NK-92 (cell line): ENCODE data around the gene NRXN3.

Source experiments
- DNase-seq: peaks from one replicate; lab custom pipeline; 2025; ENCODE audit not compliant: unreplicated experiment; lab: John Stamatoyannopoulos, UW

The NRXN3 gene

DNA sequence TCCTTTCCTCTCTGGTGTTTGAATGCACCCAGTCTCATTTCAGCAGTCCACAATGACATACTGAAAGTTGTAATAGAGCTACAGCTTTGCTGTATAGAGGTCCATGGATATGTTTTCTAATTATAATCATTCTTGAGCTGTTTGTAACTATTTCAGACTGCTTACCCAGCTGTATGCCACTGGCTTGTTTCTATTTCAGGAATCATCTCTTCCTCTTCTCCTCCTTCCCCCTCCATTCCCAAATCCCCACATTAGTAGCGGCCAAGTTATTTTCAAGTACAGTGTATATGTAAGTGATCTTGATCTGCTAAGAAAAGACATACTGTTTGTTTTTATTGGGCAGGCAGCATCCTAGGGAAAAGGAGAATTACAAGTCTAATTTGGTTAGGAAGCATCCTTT, 1266.2 kb downstream of the NRXN3 start:
- no peak for DNase-seq

DNA sequence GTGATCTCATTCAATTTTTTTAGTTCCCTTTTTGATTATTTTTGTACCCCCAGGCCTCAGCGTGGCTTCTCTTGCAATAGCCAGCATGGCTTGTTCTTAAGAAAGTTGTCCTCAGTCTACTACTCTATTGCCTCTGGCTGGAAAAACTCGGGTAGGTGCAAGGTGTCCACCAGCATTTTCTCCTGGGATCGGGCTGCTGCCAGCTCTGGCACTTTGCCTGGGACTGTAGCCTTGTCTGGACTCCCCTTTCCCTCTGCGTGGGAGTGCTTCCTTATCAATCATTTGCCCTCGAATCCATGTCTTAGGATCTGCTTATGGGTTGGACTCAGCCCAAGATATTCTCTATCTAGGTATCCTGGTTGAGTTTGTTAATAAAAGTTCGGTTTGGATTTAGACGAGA, 1267.8 kb downstream of the NRXN3 start:
- DNase-seq: no peak

DNA sequence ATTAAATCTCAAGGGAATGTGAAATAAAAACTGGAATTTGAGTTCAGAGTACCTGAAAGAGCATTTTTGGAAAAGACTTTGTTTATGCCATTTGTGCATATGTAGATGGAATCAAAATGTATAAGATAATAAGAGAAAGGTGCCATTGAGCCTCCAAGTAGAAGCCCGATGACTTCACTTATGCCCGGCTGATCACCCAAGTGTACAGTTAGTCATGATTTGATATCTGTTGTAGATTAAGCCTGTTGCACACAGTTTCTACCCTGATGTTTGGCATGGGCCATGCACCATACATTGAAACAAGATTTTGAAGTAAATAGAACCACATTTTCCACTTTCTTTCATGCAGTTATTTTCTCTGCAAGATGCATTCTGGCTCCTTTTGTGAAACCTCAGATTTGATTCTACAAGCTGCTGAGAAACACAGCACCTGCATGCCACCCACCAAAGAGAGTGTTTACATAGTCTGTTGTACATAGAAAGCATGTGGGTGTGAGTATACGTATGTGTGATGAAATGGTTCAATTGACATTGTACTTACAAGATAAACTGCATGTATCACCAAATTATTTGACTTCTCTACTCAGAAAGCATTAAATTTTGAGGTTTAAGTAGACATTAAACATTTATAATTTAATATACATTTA, 1268.6 kb downstream of the NRXN3 start:
- DNase-seq: no peak

DNA sequence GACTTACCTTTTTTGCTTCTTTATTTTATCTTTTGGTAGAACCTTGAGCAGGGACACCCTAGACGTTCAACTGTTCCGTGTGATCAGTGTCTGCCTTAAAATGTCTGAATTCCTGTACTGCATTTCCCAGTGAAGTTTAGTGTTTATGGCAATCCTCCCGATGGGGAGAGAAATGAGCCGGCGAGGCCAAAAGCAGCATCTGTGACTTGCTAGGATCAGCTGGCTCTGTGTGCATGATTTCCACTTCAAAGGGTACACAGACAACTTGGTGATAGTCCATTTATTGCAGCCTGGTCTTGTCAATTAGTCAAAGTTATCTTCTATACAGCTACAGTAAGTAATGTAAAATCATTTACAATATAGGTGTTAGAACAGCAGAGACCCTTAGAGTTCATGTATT, 1272.6 kb downstream of the NRXN3 start:
- no peak for DNase-seq

DNA sequence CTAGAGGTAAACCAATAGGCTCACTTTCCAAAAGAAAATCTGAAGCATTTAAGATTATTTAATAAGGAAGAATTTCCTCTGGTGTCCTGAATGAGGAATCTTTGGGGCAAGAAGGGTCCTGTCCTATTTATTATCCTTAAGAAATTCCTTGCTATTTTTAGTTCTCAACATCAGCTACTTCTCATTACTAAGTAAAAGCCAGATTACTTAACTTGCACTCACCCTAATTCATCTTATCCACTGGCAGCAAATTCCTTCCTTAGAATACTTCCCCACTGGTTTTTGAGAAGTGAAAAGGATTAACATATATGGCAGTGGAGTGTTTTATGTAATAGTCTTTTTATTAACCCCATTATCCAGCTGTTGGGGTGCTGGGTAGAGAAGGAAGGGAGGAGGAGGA, 1273.4 kb downstream of the NRXN3 start:
- DNase-seq: no peak

DNA sequence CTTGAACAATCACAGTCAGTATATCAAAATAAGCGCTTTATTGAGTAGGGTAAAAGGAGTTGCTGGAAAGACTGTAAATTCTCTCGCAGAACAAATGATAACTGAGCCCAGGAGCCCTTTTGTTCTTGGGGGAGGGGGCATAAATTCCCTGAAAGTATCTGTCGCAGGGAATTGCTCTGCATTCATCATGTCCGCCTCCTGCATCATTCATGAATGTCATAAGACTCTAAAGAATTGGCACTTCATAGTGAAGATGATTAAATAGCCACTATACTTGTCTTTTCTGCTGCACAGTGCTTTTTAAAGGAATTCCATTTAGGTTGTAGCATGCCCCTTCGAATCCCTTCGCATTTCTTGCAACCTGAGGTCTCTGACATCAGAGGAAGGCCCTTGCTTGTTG, 1278.8 kb downstream of the NRXN3 start:
- no peak for DNase-seq

DNA sequence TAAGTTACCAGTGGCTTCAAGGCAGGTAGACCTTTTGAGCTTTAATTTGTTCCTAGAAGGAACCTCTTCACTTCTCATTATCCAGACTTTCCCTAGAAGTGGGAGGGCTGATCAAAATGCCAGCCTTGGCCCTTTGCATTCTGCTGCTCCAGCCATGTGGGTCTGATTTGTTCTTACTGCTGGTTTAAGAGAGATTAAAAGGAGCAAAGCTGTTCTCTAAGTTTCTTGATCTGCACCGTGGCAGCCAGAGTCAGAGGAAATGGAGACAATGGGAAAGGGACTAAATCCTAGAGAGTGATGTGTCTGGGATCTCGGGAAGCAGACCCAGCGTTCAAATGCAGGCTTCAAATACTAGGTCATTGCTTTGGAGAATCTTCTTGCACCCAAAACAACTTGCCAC, 1281.4 kb downstream of the NRXN3 start:
- no peak for DNase-seq

DNA sequence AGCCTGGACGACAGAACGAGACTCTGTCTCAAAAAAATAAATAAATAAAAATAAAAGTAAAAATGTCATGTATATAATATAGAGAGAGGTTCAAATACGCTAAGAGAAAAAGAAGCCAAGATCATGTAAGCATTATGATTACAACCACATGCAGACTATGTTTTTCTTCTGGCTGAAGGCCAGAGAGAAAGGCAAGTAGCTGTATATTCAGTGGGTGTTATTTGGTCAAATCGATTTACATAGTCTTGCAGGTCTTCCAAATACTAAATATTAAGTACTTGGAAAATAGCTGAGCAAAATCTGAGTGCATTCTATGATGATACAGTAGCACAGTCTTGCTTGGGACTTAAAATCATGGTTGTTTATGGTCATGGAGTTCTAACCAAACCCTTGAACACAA, 1283.1 kb downstream of the NRXN3 start:
- DNase-seq: no peak

DNA sequence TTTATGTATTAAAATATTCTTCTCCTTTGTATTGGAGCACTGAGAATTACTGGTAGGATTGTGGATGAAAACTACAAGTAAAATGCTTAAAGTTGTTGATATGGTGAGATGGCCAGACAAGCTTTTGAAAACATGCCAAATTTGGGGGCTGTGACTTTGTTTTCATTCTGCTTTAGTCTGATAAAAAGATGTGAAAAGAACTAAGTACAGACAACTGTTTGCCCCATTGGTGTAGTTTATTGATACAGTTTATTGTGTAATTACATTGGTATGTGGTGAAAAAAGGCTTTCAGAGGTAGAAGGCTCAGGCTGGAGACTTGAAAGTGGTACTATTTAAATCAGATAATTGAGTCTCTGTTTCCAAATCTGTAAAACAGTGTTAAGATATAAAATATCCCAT, 1294.3 kb downstream of the NRXN3 start:
- no peak for DNase-seq

DNA sequence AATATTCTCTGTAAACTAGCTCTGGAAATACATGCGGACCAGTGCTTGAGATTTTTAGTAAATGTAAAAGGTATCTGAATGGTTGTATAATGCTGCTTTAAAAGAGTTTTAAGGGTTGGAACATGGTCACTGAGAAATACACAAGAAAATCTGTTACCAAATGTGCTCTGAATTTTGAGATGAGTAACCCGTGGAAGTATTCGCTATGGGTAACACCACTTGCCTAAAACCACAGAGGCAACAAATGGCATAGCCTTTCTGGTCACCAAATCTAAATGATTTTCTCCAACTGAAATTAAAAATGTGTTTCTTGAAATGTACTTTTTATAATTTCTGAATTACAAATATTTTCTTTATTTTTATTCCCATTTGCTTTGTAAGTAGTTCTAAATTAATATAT, 1295.5 kb downstream of the NRXN3 start:
- DNase-seq: no peak

DNA sequence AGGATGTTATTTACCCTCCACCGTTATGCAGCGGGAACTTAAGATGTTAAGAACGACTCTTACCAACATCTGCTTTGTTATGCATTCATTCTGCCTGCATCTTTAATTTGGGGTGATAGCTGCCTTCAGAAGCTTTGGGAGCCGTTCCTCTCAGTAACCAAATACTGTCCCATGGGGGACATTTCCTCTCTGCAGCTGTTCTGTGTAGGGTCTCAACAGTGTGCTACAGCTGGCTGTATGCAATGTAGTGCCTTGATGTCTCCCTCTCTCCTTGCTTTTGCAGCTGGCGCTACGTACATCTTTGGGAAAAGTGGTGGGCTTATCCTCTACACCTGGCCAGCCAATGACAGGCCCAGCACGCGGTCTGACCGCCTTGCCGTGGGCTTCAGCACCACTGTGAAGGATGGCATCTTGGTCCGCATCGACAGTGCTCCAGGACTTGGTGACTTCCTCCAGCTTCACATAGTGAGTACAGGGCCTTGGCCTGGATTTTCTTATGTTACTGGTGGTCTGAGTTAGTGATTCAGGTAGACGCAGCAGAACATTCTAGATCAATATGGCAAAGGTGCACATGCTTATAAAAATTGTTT, 1296.9 kb downstream of the NRXN3 start:
- no peak for DNase-seq

DNA sequence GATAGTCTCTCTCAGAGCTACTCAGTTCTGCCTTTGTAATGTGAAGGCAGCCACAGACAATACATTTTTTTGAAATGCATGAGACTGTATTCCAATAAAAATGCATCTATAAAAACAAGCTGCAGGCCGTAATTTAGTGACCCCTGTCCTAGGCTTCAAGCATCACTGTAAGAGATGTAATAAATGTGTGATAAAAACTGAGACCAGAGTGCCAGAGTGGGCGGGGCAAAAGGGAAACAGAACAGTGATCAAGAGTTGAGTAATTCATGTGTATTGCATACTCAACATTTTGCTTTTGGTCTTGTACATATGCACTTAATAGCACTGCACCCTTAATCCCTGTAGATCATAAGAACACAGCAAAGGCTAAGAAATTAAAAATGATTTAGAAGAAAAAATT, 1297.7 kb downstream of the NRXN3 start:
- no peak for DNase-seq

DNA sequence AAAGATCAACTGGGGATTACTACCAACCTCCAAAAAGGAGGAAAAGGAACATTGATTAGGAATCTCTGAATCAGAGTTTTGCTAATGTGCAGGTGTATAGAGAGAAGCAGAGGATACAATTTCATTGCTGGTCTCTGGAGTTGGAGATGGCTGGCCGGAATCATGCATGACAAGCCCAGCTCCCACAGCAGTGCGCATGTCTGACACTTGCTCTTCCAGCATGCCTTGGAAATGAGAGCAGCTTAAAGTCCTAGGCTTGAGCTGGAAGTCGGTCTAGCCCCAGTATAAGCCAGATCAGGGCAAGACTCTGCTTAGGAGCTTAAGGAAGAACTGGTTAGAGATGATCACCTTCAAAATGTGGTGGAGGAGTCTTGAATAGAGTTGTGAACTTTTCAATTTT, 1298.3 kb downstream of the NRXN3 start:
- DNase-seq: no peak

DNA sequence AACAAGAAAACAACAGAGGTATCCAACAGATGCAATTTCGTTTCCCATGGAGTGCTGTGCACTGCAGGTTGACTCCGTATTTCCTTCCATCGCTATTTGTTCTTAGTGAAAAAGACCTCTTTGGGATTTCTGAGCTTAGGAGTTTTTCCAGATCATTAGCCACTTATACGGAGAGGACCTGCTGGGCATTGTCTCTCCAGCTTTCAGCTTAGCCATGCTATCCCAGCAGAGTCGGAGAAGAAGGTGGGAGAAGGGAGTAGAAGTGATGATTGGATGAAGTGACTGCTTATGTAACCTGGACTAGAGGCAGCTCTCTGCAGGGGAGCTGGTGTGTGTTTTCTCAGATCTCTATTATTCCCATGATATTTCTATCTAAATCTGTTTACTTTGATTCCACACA, 1303.5 kb downstream of the NRXN3 start:
- DNase-seq: no peak

DNA sequence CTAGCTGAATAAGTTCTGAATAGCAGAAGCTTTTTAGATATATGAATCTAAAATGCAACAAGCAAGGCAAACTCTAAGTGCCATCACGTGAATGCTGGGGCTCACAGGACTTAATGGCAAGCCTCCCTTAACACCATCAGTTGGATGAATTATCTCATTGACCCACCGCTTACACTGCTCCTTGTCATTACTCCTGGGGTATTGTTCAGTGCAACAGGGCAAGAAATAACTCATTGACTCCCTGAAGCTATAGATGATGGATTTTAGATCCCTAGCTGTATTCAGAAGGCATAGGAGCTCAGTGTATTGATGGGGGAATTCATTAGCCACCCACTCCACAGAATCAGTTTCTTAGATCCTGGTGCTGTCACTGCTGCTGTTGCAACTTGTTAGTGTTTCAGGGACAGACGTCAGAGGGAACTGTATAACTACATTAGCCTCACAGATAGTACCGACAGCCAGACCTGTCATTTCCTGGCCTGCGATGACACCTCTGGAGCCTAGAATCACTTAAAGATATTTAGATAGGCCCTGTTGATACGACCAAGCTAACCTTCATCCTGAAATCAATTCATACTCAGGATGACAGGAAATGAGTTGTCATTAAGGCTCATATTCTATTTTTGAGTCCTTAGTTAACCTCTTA, 1305.8 kb downstream of the NRXN3 start:
- DNase-seq: no peak

DNA sequence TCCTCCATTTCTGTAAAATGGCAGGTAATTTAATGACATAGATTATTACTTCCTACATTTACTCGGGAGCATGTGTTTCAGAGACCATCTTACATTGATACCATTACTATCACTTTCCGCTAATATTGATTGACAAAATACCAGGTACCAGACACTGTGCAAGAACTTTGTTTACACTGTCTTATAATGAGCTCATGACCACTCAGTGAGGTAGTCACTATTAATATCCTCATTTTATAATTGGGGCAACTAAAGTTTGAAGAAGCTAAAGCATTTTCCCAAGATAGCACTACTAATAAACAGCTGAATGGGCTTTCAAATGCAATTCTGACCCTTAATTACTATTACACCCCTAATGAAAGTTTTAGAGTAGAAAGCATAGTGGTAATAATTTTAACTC, 1306.4 kb downstream of the NRXN3 start:
- DNase-seq: no peak

DNA sequence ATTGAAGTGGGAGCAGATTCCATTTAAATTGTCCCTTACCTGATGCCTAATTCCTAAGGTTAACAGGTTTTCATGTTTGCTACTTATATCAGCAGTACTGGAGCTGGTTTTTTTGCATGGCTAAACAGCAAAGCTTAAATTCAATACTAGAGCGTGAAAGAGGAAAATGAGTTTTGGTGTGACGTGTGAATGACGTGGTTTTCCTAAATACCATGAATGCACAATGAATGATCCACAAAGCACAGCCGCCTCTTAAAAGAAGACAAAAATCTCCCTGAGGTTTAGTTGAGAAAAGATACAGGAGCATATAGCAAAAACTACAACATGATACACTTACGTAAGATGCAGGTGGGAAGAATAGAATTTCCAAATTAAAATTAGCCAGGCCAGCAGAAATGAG, 1310.0 kb downstream of the NRXN3 start:
- DNase-seq: no peak

DNA sequence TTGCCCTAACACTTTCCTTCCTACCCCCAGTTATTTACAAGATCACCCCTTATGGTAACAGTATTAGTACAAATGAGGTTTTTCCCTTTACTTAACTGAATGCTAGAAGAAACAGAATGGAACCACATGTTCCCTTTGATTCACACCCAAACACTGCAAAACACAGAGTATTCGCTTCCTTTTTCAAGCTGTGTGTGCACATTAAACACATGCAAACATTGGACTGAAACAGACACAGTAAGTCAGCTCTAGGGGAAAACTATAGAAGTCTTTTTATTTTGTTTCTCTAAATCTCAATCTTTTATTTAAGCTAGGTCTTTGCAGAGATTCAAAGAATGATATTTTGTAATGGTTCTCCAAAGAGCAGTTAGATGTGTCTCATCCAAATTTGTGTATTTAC, 1312.7 kb downstream of the NRXN3 start:
- no peak for DNase-seq

DNA sequence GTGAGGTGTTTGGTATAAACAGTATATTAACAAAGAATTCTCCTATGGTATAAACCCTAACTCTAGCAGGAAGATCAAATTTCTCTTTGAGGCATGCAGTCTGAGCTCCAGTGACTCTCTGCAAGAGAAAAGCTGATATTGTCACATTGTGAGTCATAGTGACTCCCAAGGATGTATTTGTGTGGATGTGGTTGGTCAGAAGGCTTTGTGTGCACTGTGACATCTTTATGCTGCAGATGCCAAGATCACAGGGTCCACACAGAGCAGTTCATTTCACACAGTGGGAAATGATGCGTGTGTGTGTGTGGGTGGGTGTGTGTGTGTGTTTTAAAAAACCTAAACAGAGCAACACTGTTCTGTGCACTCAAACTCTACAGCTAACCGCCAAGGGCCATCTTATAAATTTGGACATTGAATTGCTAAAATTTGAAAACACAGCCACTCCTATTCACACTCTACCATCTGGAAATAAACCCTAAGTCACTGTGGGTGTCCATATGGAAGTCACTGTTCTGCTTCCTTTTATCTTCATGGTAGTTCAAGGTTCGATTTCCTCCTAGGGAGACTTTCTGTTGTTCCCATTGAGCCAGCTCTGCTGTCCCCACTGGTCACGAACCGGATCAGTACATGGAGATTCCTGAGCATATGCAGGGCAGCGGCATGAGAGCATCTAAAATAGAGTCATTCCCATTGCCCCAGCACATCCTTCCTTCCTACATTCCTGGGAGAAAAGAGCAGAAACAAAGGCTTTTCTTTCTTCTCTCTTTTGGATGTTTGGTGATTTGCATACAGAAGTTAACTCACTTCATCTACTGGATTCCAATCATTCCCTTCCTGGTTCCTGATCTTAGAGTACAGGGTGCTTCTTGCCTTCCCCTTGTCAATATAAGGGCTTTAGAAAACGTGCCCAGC, 1313.6 kb downstream of the NRXN3 start:
- no peak for DNase-seq

DNA sequence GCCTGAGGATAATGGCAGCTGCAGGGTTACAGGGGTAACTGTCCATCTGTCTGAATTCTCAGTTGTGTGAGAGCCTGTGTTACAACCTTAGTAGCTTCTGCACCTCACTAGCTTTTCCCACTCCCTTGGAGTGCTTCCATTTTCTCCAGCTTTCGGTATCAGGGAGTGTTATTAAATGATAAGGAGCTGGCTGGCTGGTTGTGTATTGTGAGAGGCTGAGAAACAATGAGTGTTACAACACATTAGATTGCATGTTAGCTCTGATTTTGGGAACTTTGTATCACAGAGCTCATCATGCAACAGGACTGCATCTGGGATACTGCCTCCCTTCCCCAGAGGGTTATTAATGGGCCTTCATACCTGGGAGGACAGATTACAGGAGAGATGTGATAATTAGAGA, 1317.5 kb downstream of the NRXN3 start:
- no peak for DNase-seq

DNA sequence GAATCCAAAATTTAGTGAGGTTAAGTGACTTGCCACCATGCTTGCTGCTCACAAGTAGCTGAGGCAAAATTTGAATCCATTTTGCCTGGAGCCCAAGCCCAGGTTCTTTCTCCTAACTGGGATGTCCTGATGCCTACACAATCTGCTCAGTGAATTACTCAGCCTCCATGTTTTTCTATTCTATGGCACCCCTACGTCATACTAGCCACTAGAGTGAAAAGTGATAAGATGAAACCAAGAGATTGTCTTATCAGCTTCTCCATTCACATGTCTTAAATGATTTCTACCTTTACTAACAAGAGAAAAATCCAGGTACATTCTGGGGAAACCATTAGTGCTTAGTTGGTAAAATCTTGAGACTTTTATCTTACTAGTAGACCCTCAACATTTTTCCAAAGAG, 1321.0 kb downstream of the NRXN3 start:
- DNase-seq: no peak
